H9 (cell line): ENCODE results near the gene MRPL9. TPM values are rescaled to one million over a fixed set of nuclear protein-coding genes. Genes with fewer than 3 reads are reported as not detected.
"Not testable (repeated sequence)": the region's sequence is repeated elsewhere in the genome, so short reads cannot be mapped to it uniquely, and the experiment has no call there.

ENCODE experiments used
- DNase-seq: peaks from one replicate; pipeline ENCODE4 v3.0.0-alpha.2; 2017
- H2AFZ ChIP-seq: one replicate; pipeline ENCODE4 v1.6.1; 2013; ENCODE audit warnings: mild to moderate bottlenecking, low read length, control low read depth, moderate library complexity
- H2AK5ac ChIP-seq: 2 replicates; pipeline ENCODE4 v1.6.1; 2013; ENCODE audit warnings: low read length, control low read depth, mixed read lengths; ENCODE audit not compliant: insufficient read length
- H2BK120ac ChIP-seq: one replicate; pipeline ENCODE4 v1.6.1; 2013; ENCODE audit warnings: low read depth, mild to moderate bottlenecking, low read length, control low read depth, inconsistent platforms; ENCODE audit not compliant: poor library complexity, severe bottlenecking
- H2BK12ac ChIP-seq: 2 replicates; pipeline ENCODE4 v1.6.1; 2013; ENCODE audit warnings: low read length, control low read depth, mixed read lengths, low read depth; ENCODE audit not compliant: insufficient read length
- H2BK15ac ChIP-seq: 2 replicates; pipeline ENCODE4 v1.6.1; 2013; ENCODE audit warnings: low read depth, low read length, control low read depth
- H2BK20ac ChIP-seq: one replicate; pipeline ENCODE4 v1.6.1; 2013; ENCODE audit warnings: low read depth, mild to moderate bottlenecking, low read length, control low read depth, inconsistent platforms; ENCODE audit not compliant: poor library complexity, severe bottlenecking
- H2BK5ac ChIP-seq: 2 replicates; pipeline ENCODE4 v1.6.1; 2013; ENCODE audit warnings: low read length, control low read depth, mixed read lengths; ENCODE audit not compliant: insufficient read length
- H3K14ac ChIP-seq: 2 replicates; pipeline ENCODE4 v1.6.1; 2013; ENCODE audit warnings: low read length, control low read depth; ENCODE audit not compliant: insufficient read depth
- H3K18ac ChIP-seq: 2 replicates; pipeline ENCODE4 v1.6.1; 2013; ENCODE audit warnings: low read depth, mild to moderate bottlenecking, mixed read lengths, low read length, control low read depth; ENCODE audit not compliant: insufficient read length
- H3K23ac ChIP-seq: 2 replicates; pipeline ENCODE4 v1.6.1; 2013; ENCODE audit warnings: low read length, control low read depth, mixed read lengths, low read depth; ENCODE audit not compliant: insufficient read length
- H3K23me2 ChIP-seq: 2 replicates; pipeline ENCODE4 v1.6.1; 2013; ENCODE audit warnings: low read depth, mild to moderate bottlenecking, mixed read lengths, low read length, control low read depth; ENCODE audit not compliant: insufficient read length, poor library complexity, severe bottlenecking
- H3K27ac ChIP-seq: 2 replicates; pipeline ENCODE4 v1.5.1; 2013; ENCODE audit warnings: low read length, control low read depth, mixed read lengths, low read depth; ENCODE audit not compliant: insufficient read length
- H3K27me3 ChIP-seq: 2 replicates; pipeline ENCODE4 v1.6.1; 2013; ENCODE audit warnings: low read length, control low read depth, inconsistent platforms; ENCODE audit not compliant: insufficient read depth
- H3K4ac ChIP-seq: 2 replicates; pipeline ENCODE4 v1.6.1; 2013; ENCODE audit warnings: low read depth, mild to moderate bottlenecking, control low read depth, inconsistent platforms, low read length, moderate library complexity
- H3K4me1 ChIP-seq: 2 replicates; pipeline ENCODE4 v1.6.1; 2013; ENCODE audit warnings: low read length, control low read depth, inconsistent platforms; ENCODE audit not compliant: insufficient read depth
- H3K4me2 ChIP-seq: 2 replicates; pipeline ENCODE4 v1.6.1; 2013; ENCODE audit warnings: low read length, control low read depth, mixed read lengths; ENCODE audit not compliant: insufficient read length, insufficient read depth
- H3K56ac ChIP-seq: 2 replicates; pipeline ENCODE4 v1.6.1; 2013; ENCODE audit warnings: low read depth, mild to moderate bottlenecking, mixed read lengths, low read length, control low read depth; ENCODE audit not compliant: insufficient read length
- H3K79me1 ChIP-seq: 2 replicates; pipeline ENCODE4 v1.6.1; 2013; ENCODE audit warnings: low read depth, mild to moderate bottlenecking, moderate library complexity, low read length, control low read depth, inconsistent platforms; ENCODE audit not compliant: insufficient read depth, poor library complexity, severe bottlenecking
- H3K79me2 ChIP-seq: 2 replicates; pipeline ENCODE4 v1.6.1; 2013; ENCODE audit warnings: low read length, control low read depth, inconsistent platforms; ENCODE audit not compliant: insufficient read depth
- H3K9ac ChIP-seq: 2 replicates; pipeline ENCODE4 v1.6.1; 2013; ENCODE audit warnings: low read length, control low read depth, mixed read lengths; ENCODE audit not compliant: insufficient read length; ENCODE audit errors: extremely low read depth
- H3K9me3 ChIP-seq: one replicate; pipeline ENCODE4 v1.6.1; 2013; ENCODE audit warnings: low read depth, low read length, inconsistent platforms; ENCODE audit not compliant: control insufficient read depth
- H3T11ph ChIP-seq: one replicate; pipeline ENCODE4 v1.6.1; 2013; ENCODE audit warnings: mild to moderate bottlenecking, low read length, control low read depth, inconsistent platforms
- H4K20me1 ChIP-seq: one replicate; pipeline ENCODE4 v1.6.1; 2013; ENCODE audit not compliant: control insufficient read depth, insufficient read length, insufficient read depth
- H4K5ac ChIP-seq: 2 replicates; pipeline ENCODE4 v1.6.1; 2013; ENCODE audit warnings: low read depth, mild to moderate bottlenecking, mixed read lengths, low read length, control low read depth; ENCODE audit not compliant: insufficient read length
- H4K8ac ChIP-seq: replicated peaks from 2 replicates; pipeline ENCODE4 v1.6.1; 2013; ENCODE audit warnings: low read length, control low read depth, mixed read lengths, low read depth; ENCODE audit not compliant: insufficient read length
- H4K91ac ChIP-seq: 2 replicates; pipeline ENCODE4 v1.6.1; 2013; ENCODE audit warnings: low read depth, mild to moderate bottlenecking, moderate library complexity, mixed read lengths, low read length, control low read depth; ENCODE audit not compliant: insufficient read length
- H3K27ac Mint-ChIP-seq, 3 experiments: 2 replicates in 2 of 3; 3 replicates in 1 of 3; pipeline ENCODE4 v1.8.0; 2020 to 2021; ENCODE audit warnings: mixed read lengths in 3 of 3, mild to moderate bottlenecking in 1 of 3, moderate library complexity in 1 of 3
- H3K27me3 Mint-ChIP-seq: 2 replicates; pipeline ENCODE4 v1.8.0; 2021; ENCODE audit warnings: low read depth, mild to moderate bottlenecking, moderate library complexity, mixed read lengths
- H3K36me3 Mint-ChIP-seq, 3 experiments: 2 replicates in 2 of 3; 3 replicates in 1 of 3; pipeline ENCODE4 v1.8.0; 2020 to 2021; ENCODE audit warnings: low read depth in 3 of 3, mixed read lengths in 3 of 3; ENCODE audit not compliant: insufficient read depth in 1 of 3
- H3K4me1 Mint-ChIP-seq, 2 experiments: 2 replicates each; pipeline ENCODE4 v1.8.0; 2020; ENCODE audit warnings: mixed read lengths in 2 of 2
- H3K4me3 Mint-ChIP-seq, 2 experiments: 2 replicates in 1 of 2; 3 replicates in 1 of 2; pipeline ENCODE4 v1.8.0; 2020 to 2021; ENCODE audit warnings: mild to moderate bottlenecking in 2 of 2, mixed read lengths in 2 of 2, moderate library complexity in 1 of 2
- H3K9me3 Mint-ChIP-seq, 2 experiments: 2 replicates in 1 of 2; 3 replicates in 1 of 2; pipeline ENCODE4 v1.8.0; 2020; ENCODE audit warnings: mild to moderate bottlenecking in 2 of 2, mixed read lengths in 2 of 2, moderate library complexity in 1 of 2
- CTCF ChIP-seq: fragments of 200-600 bp; sonication (generic); conservative IDR thresholded peaks from 3 replicates; pipeline ENCODE4 v1.8.0; 2021; ENCODE audit warnings: antibody characterized with exemption, mild to moderate bottlenecking
- WGBS: extraction: QIAGEN DNeasy Blood & Tissue Kit; methylation state at CpG from one replicate; pipeline ENCODE4 v1.1.7; 2013; ENCODE audit warnings: missing lambda C conversion rate, low lambda C conversion rate, mixed read lengths; ENCODE audit not compliant: insufficient read length; ENCODE audit errors: extremely low coverage; 5-methylcytosine and 5-hydroxymethylcytosine counted together
- total RNA-seq: library from RNA; stranded (reverse); gene quantifications from 2 replicates; pipeline ENCODE4 v1.2.1, GENCODE V29; 2021

The MRPL9 gene
- total RNA-seq, 1 experiment from 2014 or later: 102 TPM

- Histone ChIP-seq H3K27me3 (no peaks in the 10 kb centered on the region), H4K20me1 (no peaks in the 10 kb centered on the region), H3T11ph (no peak overlapping the region), H3K79me2 (no peaks in the 10 kb centered on the region), H2BK20ac (no peak overlapping the region), H3K56ac (no peak overlapping the region), H3K4me1 (no peaks in the 10 kb centered on the region), H4K5ac (no peak overlapping the region), H3K4ac (no peak overlapping the region), H3K79me1 (no peaks in the 10 kb centered on the region), H3K4me2 (no peak overlapping the region), H2BK5ac (no peak overlapping the region), H2BK15ac (no peak overlapping the region), H3K23ac (no peak overlapping the region), H3K18ac (no peak overlapping the region), H3K14ac (no peak overlapping the region), H4K91ac (no peak overlapping the region), H3K9ac (no peak overlapping the region), H2AK5ac (no peak overlapping the region), H3K27ac (no peak overlapping the region), H2BK120ac (no peak overlapping the region), H3K9me3 (no peaks in the 10 kb centered on the region), H2BK12ac (no peak overlapping the region), H4K8ac (no peak overlapping the region), H2AFZ (no peak overlapping the region), H3K23me2 (no peaks in the 10 kb centered on the region)
- Mint-ChIP-seq H3K9me3 (peaks cover 6 to 8% of the 10 kb centered on the region in 2 experiments; a peak in 3 of 5 replicates), H3K4me1 (no peaks in the 10 kb centered on the region), H3K36me3 (peaks cover 10 to 47% (median 28%) of the 10 kb centered on the region in 3 experiments; a peak in 6 of 7 replicates), H3K4me3 (no peak overlapping the region), H3K27me3 (no peaks in the 10 kb centered on the region; the same call in none of the 2 replicates), H3K27ac (no peak overlapping the region)
- TF ChIP-seq CTCF: no peak
- no peak for DNase-seq
- no CpG with 5 or more reads among the region's 5 CpGs for WGBS
Observed at GRCh38 chr1:151773702-151774101, 10.4 kb upstream of the MRPL9 start.

DNA sequence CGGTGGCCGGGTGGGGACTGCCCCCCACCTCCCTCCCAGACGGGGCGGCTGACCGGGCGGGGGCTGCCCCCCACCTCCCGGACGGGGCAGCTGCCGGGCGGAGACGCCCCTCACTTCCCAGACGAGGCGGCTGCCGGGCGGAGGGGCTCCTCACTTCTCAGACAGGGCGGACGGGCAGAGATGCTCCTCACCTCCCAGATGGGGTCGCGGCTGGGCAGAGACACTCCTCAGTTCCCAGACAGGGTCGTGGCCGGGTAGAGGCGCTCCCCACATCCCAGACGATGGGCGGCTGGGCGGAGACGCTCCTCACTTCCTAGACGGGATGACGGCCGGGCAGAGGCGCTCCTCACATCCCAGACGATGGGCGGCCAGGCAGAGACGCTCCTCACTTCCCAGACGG is 6.0 kb upstream of the MRPL9 start:
- WGBS: no CpG with 5 or more reads among the region's 34 CpGs
- H3K79me2 ChIP-seq: not testable (repeated sequence)

More for the DNA sequence above, 6.0 kb upstream of the MRPL9 start:
- not testable (repeated sequence) for H4K8ac ChIP-seq, H3K56ac ChIP-seq, H2AFZ ChIP-seq, H2AK5ac ChIP-seq, H2BK5ac ChIP-seq, H2BK120ac ChIP-seq, H3K4ac ChIP-seq, H3K9me3 Mint-ChIP-seq, H3K9ac ChIP-seq, H3K18ac ChIP-seq, H3K23me2 ChIP-seq, H3K27ac ChIP-seq, H3K4me3 Mint-ChIP-seq, H3K79me1 ChIP-seq, H3K27me3 ChIP-seq, H4K20me1 ChIP-seq, H3K9me3 ChIP-seq, H3K4me2 ChIP-seq, H3K23ac ChIP-seq, H3T11ph ChIP-seq, H3K4me1 Mint-ChIP-seq, H3K27ac Mint-ChIP-seq, H4K91ac ChIP-seq, H2BK12ac ChIP-seq, H3K4me1 ChIP-seq, H4K5ac ChIP-seq, H2BK15ac ChIP-seq, H3K27me3 Mint-ChIP-seq, H3K14ac ChIP-seq, DNase-seq, H2BK20ac ChIP-seq
- peaks cover 7 to 16% (median 10%) of the 10 kb centered on the region in 3 experiments; a peak in 5 of 7 replicates for H3K36me3 Mint-ChIP-seq
